GM12874 (cell line): ENCODE results near the gene HOXB2.

ENCODE experiments used
- TF ChIP-seq, protein P1 (sequence below): IDR thresholded peaks from 2 replicates; pipeline ENCODE4 v1.5.1; 2011; ENCODE audit warnings: low read depth, mild to moderate bottlenecking, control low read depth, low read length, moderate library complexity; ENCODE audit not compliant: insufficient read depth

The HOXB2 gene

DNA sequence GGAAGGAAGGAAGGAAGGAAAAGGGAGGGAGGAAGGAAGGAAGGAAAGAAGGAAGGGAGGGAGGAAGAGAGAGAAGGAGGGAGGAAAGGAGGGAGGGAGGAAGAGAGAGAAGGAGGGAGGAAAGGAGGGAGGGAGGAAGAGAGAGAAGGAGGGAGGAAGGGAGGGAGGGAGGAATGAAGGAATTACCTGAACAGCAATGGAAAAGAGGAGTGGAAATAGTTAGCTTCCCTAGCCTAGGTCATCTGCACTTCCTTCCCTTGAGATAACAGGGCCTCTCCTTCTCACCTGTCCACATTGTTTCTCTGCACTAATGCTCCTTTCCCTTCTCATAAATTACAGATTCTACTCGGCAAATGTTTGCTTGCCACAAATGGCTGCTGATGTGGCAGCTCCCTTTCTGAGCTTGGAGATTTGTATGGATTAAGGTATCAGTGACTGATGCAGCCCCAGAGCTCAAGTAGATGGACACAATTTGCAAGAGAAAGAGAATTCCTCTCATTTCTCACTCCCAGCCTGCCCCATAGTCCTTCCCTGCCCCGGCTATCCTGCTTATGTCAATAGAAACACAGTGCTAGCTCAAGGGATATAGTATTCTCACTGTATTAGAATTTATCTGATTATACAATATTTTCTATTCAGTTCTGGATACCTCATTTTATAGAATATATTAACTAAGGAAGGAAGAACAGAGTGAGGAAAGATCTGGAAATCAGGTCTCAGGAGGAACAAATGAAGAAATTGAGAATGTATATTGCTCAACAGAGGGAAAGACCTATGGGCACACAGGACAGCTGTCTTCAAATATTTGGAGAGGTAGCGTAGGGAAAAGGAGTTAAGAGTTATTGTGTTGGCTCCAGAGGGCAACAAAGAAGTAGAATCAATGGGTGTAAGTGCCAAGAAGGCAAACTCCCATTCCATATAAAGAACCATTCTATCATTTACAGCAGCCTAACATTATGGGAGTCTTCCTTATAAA, 28.7 kb downstream of the HOXB2 start:
- TF ChIP-seq, protein P1, sequence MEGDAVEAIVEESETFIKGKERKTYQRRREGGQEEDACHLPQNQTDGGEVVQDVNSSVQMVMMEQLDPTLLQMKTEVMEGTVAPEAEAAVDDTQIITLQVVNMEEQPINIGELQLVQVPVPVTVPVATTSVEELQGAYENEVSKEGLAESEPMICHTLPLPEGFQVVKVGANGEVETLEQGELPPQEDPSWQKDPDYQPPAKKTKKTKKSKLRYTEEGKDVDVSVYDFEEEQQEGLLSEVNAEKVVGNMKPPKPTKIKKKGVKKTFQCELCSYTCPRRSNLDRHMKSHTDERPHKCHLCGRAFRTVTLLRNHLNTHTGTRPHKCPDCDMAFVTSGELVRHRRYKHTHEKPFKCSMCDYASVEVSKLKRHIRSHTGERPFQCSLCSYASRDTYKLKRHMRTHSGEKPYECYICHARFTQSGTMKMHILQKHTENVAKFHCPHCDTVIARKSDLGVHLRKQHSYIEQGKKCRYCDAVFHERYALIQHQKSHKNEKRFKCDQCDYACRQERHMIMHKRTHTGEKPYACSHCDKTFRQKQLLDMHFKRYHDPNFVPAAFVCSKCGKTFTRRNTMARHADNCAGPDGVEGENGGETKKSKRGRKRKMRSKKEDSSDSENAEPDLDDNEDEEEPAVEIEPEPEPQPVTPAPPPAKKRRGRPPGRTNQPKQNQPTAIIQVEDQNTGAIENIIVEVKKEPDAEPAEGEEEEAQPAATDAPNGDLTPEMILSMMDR, result no peak

DNA sequence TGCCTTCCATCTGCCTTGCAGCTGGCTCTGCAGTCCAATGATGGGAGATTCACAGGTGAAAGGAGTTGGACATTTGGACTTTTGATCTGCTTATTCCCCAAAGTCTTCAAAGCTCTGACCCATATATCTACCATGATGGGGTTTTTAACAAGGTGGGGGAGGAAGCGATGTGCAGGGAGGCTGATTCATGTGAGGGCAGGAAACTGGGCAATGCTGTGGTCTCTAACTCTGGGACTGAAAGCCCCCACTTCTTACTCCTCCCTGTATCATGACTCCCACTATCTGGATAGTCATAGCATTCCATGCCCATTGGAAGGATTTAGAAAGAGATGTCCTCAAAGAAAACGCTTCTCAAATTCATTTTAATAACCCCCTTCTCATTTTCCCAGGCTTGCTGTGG, 30.4 kb downstream of the HOXB2 start:
- TF ChIP-seq, protein P1, result no peak

DNA sequence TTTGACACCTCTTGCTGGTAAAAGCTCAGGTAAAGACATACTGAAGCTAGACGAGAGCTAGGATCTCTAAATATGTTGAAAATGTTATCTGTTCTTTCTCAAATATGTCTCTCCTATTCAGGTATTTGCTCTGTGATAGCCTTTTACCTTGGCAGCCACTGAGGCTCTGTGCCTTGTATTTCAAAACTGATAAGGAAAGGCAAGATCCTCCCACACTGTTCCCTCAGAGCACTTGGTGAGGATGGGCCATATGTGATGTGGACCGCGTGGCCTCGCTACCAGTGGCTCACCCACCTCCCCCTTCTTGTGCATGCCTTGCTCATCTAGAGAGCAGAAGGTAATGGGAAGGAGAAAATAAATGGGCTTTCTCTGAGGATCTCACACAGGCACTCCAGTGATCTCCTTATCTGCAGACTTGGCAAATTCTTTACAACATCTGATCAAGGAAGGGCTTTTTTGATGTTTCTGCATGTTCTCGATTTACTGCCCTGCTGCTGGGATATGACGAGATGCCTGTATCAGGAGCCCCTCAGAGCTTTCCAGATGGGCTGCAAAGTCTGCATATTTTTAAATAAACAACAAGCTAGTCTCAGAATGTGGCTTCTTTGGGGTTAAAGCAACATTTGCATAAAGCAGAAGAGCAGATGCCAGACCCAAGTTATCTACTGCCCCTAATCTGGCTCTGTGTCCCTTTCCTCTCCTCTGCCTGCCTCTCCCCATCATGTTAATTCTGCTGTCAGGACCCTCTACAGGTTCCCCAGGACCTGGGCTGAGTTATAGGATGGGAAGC, 31.0 kb downstream of the HOXB2 start:
- TF ChIP-seq, protein P1, result no peak

DNA sequence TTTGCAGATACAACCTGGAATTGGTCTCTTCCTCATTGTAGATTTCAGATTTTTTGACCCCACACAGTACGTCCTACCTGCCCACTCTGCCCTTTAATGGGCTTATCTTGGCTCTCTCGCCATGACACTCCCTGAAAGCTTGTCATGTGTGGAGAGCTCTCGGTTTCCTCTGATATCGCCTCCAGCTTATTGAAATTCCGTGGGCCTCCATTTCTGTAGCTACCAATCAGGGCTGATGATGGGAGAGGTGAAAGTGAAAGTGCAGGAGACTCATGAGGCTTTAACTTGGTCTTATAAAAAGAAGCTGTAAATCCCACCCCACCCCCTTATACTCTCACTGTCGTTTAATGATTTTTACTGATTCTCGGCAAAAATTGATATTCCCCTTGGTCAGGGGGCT, 31.8 kb downstream of the HOXB2 start:
- TF ChIP-seq, protein P1, result no peak

DNA sequence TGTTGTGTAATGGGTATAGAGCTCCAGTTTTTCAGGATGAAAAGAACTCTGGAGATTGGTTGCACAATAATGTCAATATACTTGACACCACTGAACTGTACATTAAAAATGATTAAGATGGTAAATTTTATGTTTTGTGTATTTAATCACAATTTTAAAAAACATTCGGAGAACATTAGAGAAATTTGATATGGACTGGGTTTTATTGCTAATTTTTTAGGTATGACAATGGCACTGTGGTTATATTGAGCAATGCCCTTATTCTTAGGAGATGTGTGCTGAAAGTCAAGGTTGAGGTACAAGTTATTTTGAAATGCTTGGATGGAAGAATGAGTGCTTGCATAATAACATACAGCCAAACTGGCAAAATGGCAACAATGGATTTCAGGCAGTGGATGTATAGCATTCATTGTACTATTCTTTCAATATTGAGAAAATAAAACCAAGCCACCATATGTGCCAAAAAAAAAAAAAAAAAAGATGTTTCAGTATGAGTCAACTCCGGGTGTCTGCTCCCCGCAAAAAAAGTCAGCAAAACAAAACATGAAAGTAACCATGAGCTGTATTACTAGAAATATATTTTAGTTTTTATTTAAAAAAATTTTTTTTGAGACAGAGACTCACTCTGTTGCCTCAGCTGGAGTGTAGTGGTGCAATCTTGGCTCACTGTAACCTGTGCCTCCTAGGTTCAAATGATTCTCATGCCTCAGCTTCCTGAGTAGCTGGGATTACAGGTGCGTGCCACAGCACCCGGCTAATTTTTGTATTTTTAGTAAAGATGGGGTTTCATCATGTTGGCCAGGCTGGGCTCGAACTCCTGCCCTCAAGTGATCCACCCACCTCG, 33.9 kb downstream of the HOXB2 start:
- TF ChIP-seq, protein P1, result no peak

DNA sequence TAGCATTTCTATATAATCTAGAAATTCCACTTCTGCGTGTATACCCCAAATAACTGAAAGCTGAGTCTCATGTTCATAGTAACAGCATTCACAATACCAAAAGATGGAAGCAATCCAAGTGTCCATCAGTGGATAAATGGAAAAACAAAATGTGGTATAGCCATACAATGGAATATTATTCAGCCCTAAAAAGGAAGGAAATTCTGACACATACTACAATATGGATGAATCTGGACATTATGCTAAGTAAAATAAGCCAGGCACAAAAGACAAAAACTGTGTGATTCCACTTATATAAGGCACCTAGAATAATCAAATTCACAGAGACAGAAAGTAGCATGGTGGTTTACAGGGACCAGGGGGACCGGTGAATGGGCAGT, 34.5 kb downstream of the HOXB2 start:
- TF ChIP-seq, protein P1, result no peak
